Trophoblast cell (in vitro differentiated cells and primary cell): Measurements from ENCODE around the gene TNNC1.

Source experiments
- DNase-seq, 2 donors: peaks; one replicate each; pipeline ENCODE4 v3.0.0-alpha.2; 2016
- H2AFZ ChIP-seq: 2 replicates; pipeline ENCODE4 v1.6.1; 2013; ENCODE audit warnings: low read length, moderate library complexity, mild to moderate bottlenecking; ENCODE audit not compliant: insufficient read depth, poor library complexity
- H2AK5ac ChIP-seq: 2 replicates; pipeline ENCODE4 v1.6.1; 2013; ENCODE audit warnings: mild to moderate bottlenecking, low read length
- H2BK120ac ChIP-seq: 2 replicates; pipeline ENCODE4 v1.6.1; 2013; ENCODE audit warnings: low read length, mild to moderate bottlenecking, moderate library complexity; ENCODE audit not compliant: insufficient read depth, poor library complexity
- H2BK12ac ChIP-seq: 2 replicates; pipeline ENCODE4 v1.6.1; 2013; ENCODE audit warnings: mild to moderate bottlenecking, low read length, moderate library complexity
- H2BK5ac ChIP-seq: 2 replicates; pipeline ENCODE4 v1.6.1; 2013; ENCODE audit warnings: low read length, low read depth, moderate library complexity, mild to moderate bottlenecking; ENCODE audit not compliant: poor library complexity
- H3K14ac ChIP-seq: 2 replicates; pipeline ENCODE4 v1.6.1; 2013; ENCODE audit warnings: mild to moderate bottlenecking, low read length
- H3K18ac ChIP-seq: 2 replicates; pipeline ENCODE4 v1.6.1; 2013; ENCODE audit warnings: mild to moderate bottlenecking, low read length
- H3K23ac ChIP-seq: 2 replicates; pipeline ENCODE4 v1.6.1; 2013; ENCODE audit warnings: low read length
- H3K27ac ChIP-seq: 2 replicates; pipeline ENCODE4 v1.5.1; 2013; ENCODE audit warnings: low read depth, mild to moderate bottlenecking, inconsistent platforms, low read length, moderate library complexity
- H3K27me3 ChIP-seq: 2 replicates; pipeline ENCODE4 v1.6.1; 2013; ENCODE audit warnings: inconsistent platforms, mild to moderate bottlenecking, low read length, moderate library complexity; ENCODE audit not compliant: insufficient read depth
- H3K36me3 ChIP-seq, 2 experiments: 1 replicate in 1 of 2; 2 replicates in 1 of 2; pipeline ENCODE4 v1.6.1; 2013; ENCODE audit warnings: low read length in 2 of 2, mild to moderate bottlenecking in 2 of 2, moderate library complexity in 1 of 2; ENCODE audit not compliant: insufficient read depth in 2 of 2, control insufficient read depth in 1 of 2
- H3K4ac ChIP-seq: 2 replicates; pipeline ENCODE4 v1.6.1; 2013; ENCODE audit warnings: low read depth, mild to moderate bottlenecking, low read length, moderate library complexity
- H3K4me1 ChIP-seq, 2 experiments: 1 replicate in 1 of 2; 2 replicates in 1 of 2; pipeline ENCODE4 v1.6.1; 2013; ENCODE audit warnings: low read length in 2 of 2, mild to moderate bottlenecking in 2 of 2, moderate library complexity in 1 of 2; ENCODE audit not compliant: insufficient read depth in 2 of 2, control insufficient read depth in 1 of 2
- H3K4me2 ChIP-seq: 2 replicates; pipeline ENCODE4 v1.6.1; 2013; ENCODE audit warnings: inconsistent platforms, mild to moderate bottlenecking, low read length, moderate library complexity
- H3K4me3 ChIP-seq: 2 replicates; pipeline ENCODE4 v1.5.1; 2013; ENCODE audit warnings: mild to moderate bottlenecking, low read depth, low read length, inconsistent platforms
- H3K79me1 ChIP-seq: one replicate; pipeline ENCODE4 v1.6.1; 2013; ENCODE audit warnings: low read length
- H3K79me2 ChIP-seq: 2 replicates; pipeline ENCODE4 v1.6.1; 2013; ENCODE audit warnings: low read length, mild to moderate bottlenecking; ENCODE audit not compliant: control insufficient read depth, insufficient read depth, poor library complexity
- H3K9ac ChIP-seq: 2 replicates; pipeline ENCODE4 v1.6.1; 2013; ENCODE audit warnings: mild to moderate bottlenecking, low read length
- H3K9me3 ChIP-seq: 2 replicates; pipeline ENCODE4 v1.6.1; 2013; ENCODE audit warnings: low read depth, mild to moderate bottlenecking, control low read depth, inconsistent platforms, low read length; ENCODE audit not compliant: insufficient read depth
- H4K12ac ChIP-seq: 2 replicates; pipeline ENCODE4 v1.6.1; 2013; ENCODE audit warnings: low read depth, mild to moderate bottlenecking, low read length, moderate library complexity
- H4K8ac ChIP-seq: 2 replicates; pipeline ENCODE4 v1.6.1; 2013; ENCODE audit warnings: low read depth, mild to moderate bottlenecking, low read length, moderate library complexity
- H4K91ac ChIP-seq: one replicate; pipeline ENCODE4 v1.6.1; 2013; ENCODE audit warnings: low read depth, mild to moderate bottlenecking, low read length, moderate library complexity
- WGBS: extraction: QIAGEN DNeasy Blood & Tissue Kit; methylation state at CpG from one replicate; pipeline ENCODE4 v1.1.7; 2013; ENCODE audit warnings: missing lambda C conversion rate; ENCODE audit not compliant: insufficient read length, insufficient coverage; ENCODE audit errors: extremely low coverage; 5-methylcytosine and 5-hydroxymethylcytosine counted together

TNNC1 gene

GRCh38 chr3:52480768-52481715, 27.2 kb upstream of the TNNC1 start:
- Histone ChIP-seq H3K27me3 (no peaks in the 10 kb centered on the region), H3K4me1 (peaks cover 5% of the 10 kb centered on the region in 2 experiments), H3K14ac (no peak overlapping the region), H3K9me3 (peaks cover 2% of the 10 kb centered on the region), H2BK120ac (no peak overlapping the region), H3K4me2 (no peak overlapping the region), H4K12ac (no peak overlapping the region), H3K23ac (no peak overlapping the region), H2BK12ac (no peak overlapping the region), H4K8ac (no peak overlapping the region), H3K79me2 (no peaks in the 10 kb centered on the region), H2AK5ac (no peak overlapping the region), H3K27ac (no peak overlapping the region), H3K9ac (no peak overlapping the region), H3K79me1 (no peaks in the 10 kb centered on the region), H2AFZ (no peak overlapping the region), H3K36me3 (peaks cover 88 to 89% of the 10 kb centered on the region in 2 experiments), H3K18ac (no peak overlapping the region), H2BK5ac (no peak overlapping the region), H3K4ac (no peak overlapping the region), H3K4me3 (no peak overlapping the region), H4K91ac (no peak overlapping the region)
- no CpG with 5 or more reads among the region's 27 CpGs for WGBS
- no peak for DNase-seq

GRCh38 chr3:52479877-52480575, 26.2 kb upstream of the TNNC1 start:
- Histone ChIP-seq H2BK120ac (no peak overlapping the region), H2BK5ac (no peak overlapping the region), H3K4ac (no peak overlapping the region), H2AK5ac (no peak overlapping the region), H4K12ac (no peak overlapping the region), H3K27me3 (no peaks in the 10 kb centered on the region), H2BK12ac (no peak overlapping the region), H3K4me3 (no peak overlapping the region), H2AFZ (no peak overlapping the region), H3K23ac (no peak overlapping the region), H3K18ac (no peak overlapping the region), H3K14ac (no peak overlapping the region), H3K9ac (no peak overlapping the region), H3K36me3 (peaks cover 87 to 88% of the 10 kb centered on the region in 2 experiments), H3K79me2 (no peaks in the 10 kb centered on the region), H3K4me2 (no peak overlapping the region), H3K9me3 (peaks cover 2% of the 10 kb centered on the region), H3K4me1 (peaks cover 5% of the 10 kb centered on the region in 2 experiments), H3K27ac (no peak overlapping the region), H3K79me1 (no peaks in the 10 kb centered on the region), H4K8ac (no peak overlapping the region), H4K91ac (no peak overlapping the region)
- DNase-seq: no peak
- WGBS: no CpG with 5 or more reads among the region's 16 CpGs

DNA sequence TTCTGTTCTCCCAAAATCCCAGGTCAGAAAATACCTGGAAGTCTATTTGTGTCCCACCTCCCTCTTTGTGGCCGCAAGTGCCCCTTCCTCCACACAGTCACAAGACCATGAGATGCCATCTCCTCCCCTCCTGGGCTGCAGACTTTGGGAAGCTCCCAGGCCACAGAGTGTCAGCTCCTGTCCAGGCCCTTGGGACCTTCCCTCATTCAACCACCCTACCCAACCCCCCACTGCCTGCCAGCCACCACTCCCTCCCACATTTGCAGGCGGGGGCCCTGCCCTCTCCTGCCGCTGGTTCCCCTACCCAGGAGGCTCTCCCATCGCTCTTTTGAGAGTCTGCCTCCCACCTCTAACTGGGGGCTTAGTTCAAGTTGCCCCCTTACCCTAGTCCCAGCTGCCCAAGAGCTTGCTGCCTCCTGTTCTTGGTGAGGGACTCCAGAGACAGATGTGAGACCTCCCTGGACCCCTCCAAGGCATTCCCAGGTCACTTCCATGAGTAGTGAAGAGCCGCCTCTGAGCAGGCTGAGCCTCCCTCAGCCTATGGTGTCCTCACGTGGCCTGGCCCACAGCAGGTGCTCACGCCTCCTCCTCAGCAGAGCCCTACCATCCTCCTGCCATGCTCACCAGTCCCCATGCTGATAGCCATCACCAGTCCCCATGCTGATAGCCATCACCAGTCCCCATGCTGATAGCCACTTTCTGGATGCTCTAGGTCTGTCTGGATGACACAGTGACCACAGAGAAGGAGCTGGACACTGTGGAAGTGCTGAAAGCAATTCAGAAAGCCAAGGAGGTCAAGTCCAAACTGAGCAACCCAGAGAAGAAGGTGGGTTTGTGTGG, 25.4 kb upstream of the TNNC1 start:
- no peak overlapping the region for H2AK5ac ChIP-seq
- H3K4me1 ChIP-seq: peaks cover 5% of the 10 kb centered on the region in 2 experiments
- H3K14ac ChIP-seq: no peak overlapping the region
- no peak overlapping the region for H2BK12ac ChIP-seq
- H3K27me3 ChIP-seq: no peaks in the 10 kb centered on the region
- H3K9ac ChIP-seq: no peak overlapping the region
- H2AFZ ChIP-seq: no peak overlapping the region
- no peak overlapping the region for H2BK120ac ChIP-seq
- H3K79me1 ChIP-seq: no peaks in the 10 kb centered on the region
- H3K4me2 ChIP-seq: no peak overlapping the region
- no peak overlapping the region for H4K91ac ChIP-seq
- no peak overlapping the region for H4K12ac ChIP-seq
- H4K8ac ChIP-seq: no peak overlapping the region
- H3K23ac ChIP-seq: no peak overlapping the region
- WGBS: no CpG with 5 or more reads among the region's 7 CpGs
- peaks cover 83% of the 10 kb centered on the region in 2 experiments for H3K36me3 ChIP-seq
- H3K18ac ChIP-seq: no peak overlapping the region
- no peak overlapping the region for H3K4me3 ChIP-seq
- no peaks in the 10 kb centered on the region for H3K79me2 ChIP-seq
- peaks cover 2% of the 10 kb centered on the region for H3K9me3 ChIP-seq
- no peak overlapping the region for H3K4ac ChIP-seq
- DNase-seq: no peak
- H3K27ac ChIP-seq: no peak overlapping the region
- H2BK5ac ChIP-seq: no peak overlapping the region

DNA sequence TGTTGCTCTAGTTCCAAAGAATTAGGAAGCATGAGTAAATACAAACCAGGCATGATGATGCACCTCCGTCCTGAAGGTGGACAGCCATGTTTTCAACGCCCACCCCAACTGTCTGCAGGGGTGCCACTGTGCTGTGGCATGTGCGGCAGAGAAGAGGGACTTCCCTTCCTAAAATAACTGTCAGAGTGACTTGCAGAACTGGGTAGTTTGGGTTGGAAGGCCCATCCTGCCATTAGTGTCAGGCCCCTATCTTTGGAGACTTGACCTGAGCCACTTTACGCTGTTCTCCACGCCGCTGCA, 23.9 kb upstream of the TNNC1 start:
- Histone ChIP-seq H3K36me3 (peaks cover 84 to 89% of the 10 kb centered on the region in 2 experiments), H3K4me2 (no peak overlapping the region), H4K12ac (no peak overlapping the region), H3K4me3 (no peak overlapping the region), H2AK5ac (no peak overlapping the region), H2AFZ (no peak overlapping the region), H4K91ac (no peak overlapping the region), H2BK5ac (no peak overlapping the region), H3K79me2 (no peaks in the 10 kb centered on the region), H2BK12ac (no peak overlapping the region), H3K14ac (no peak overlapping the region), H3K9me3 (peaks cover 2% of the 10 kb centered on the region), H3K4ac (no peak overlapping the region), H3K23ac (no peak overlapping the region), H3K4me1 (no peaks in the 10 kb centered on the region), H3K9ac (no peak overlapping the region), H3K27ac (no peak overlapping the region), H3K79me1 (no peaks in the 10 kb centered on the region), H4K8ac (no peak overlapping the region), H2BK120ac (no peak overlapping the region), H3K27me3 (no peaks in the 10 kb centered on the region), H3K18ac (no peak overlapping the region)
- no CpG with 5 or more reads among the region's 6 CpGs for WGBS
- DNase-seq: no peak
